Upper lobe of right lung (tissue), 1 donor: ENCODE measurements around the gene ALG12. TPM values are rescaled to one million over a fixed set of nuclear protein-coding genes. Genes with fewer than 3 reads are reported as not detected.

Source experiments
- ATAC-seq: fragments of 200-7000 bp; cut with Tn5 transposase; one replicate; pipeline ENCODE4 v1.9.1; 2020; ENCODE audit warnings: mild to moderate bottlenecking, moderate library complexity
- DNase-seq: peaks from one replicate; pipeline ENCODE4 v3.0.0-alpha.2; 2020
- H3K27ac ChIP-seq: fragments of 200-600 bp; one replicate; pipeline ENCODE4 v1.8.0; 2022
- H3K27me3 ChIP-seq: fragments of 200-600 bp; one replicate; pipeline ENCODE4 v1.8.0; 2022; ENCODE audit warnings: mild to moderate bottlenecking
- H3K36me3 ChIP-seq: fragments of 200-600 bp; one replicate; pipeline ENCODE4 v1.8.0; 2022
- H3K4me1 ChIP-seq: fragments of 200-600 bp; one replicate; pipeline ENCODE4 v1.8.0; 2022
- H3K4me3 ChIP-seq: fragments of 200-600 bp; one replicate; pipeline ENCODE4 v1.8.0; 2022; ENCODE audit warnings: mild to moderate bottlenecking
- H3K9me3 ChIP-seq: fragments of 200-600 bp; one replicate; pipeline ENCODE4 v1.8.0; 2022
- intact Hi-C: fragments of 100-400 bp; cut with DNase I; formaldehyde crosslinking; loops from one replicate; pipeline ENCODE4 v1.11.0; 2022
- total RNA-seq: library from RNA; stranded (reverse); fragmentation: NEBNext Ultra II Directional; extraction: Animal tissue kit (Norgen Biotek cat#: 25700); gene quantifications from one replicate; pipeline ENCODE4 v1.2.1, GENCODE V29; 2021
- TF ChIP-seq, protein P1 (sequence below): fragments of 200-600 bp; IDR thresholded peaks from one replicate; pipeline ENCODE4 v1.8.0; 2022; ENCODE audit warnings: antibody characterized with exemption
- donor health status: DM: no; HTN: yes; CAD: no; lungs with severe emphysema.

The ALG12 gene
- total RNA-seq, 1 donor from 2014 or later, result 28.1 TPM

DNA sequence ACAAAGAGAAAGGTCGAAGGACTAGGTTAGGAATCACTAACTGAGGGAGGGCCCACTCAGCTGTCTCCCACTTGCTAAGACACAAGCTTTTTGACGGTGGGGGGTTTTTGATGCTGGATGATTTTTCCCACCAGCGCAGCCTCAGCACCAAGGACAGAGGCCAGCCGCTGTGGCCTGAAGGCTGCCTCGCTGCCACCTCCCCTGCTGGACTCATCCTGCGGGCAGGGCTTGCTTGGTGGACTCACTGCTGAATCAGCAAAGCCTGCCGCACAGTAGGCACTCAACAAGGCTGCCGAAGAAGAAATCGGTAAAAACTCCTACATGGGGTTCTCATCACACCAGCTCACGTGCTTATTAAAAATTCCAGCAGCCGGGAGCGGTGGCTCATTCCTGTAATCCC lies 2.6 kb downstream of the ALG12 start:
- no peak for ATAC-seq
- Histone ChIP-seq H3K27ac (no peak overlapping the region), H3K27me3 (no peaks in the 10 kb centered on the region), H3K4me3 (no peak overlapping the region), H3K4me1 (peaks cover 18% of the 10 kb centered on the region), H3K9me3 (no peaks in the 10 kb centered on the region), H3K36me3 (peaks cover 27% of the 10 kb centered on the region)
- intact Hi-C loops, result no loop called here
- no peak for DNase-seq
- TF ChIP-seq, protein P1, sequence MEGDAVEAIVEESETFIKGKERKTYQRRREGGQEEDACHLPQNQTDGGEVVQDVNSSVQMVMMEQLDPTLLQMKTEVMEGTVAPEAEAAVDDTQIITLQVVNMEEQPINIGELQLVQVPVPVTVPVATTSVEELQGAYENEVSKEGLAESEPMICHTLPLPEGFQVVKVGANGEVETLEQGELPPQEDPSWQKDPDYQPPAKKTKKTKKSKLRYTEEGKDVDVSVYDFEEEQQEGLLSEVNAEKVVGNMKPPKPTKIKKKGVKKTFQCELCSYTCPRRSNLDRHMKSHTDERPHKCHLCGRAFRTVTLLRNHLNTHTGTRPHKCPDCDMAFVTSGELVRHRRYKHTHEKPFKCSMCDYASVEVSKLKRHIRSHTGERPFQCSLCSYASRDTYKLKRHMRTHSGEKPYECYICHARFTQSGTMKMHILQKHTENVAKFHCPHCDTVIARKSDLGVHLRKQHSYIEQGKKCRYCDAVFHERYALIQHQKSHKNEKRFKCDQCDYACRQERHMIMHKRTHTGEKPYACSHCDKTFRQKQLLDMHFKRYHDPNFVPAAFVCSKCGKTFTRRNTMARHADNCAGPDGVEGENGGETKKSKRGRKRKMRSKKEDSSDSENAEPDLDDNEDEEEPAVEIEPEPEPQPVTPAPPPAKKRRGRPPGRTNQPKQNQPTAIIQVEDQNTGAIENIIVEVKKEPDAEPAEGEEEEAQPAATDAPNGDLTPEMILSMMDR, result no peak

DNA sequence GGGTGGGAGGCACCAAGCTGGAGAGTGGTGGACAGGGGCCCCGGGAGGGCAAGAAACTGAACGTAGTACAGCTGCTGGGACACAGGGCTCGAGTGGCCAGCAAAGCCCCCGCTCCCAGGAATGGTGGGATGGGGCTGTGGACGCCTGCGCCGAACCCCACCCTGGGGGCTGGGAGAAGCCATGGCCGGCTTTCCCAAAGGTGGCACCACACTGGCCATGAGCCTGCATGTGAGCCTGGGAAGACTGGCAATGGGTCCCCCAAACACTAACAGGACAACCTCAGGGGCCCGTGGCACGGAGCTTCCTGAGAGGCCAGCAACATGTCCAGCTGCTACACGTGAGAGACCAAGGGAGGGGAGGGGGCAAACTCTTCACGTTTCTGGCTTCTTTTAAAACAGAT lies 4.0 kb downstream of the ALG12 start:
- Histone ChIP-seq H3K36me3 (peaks cover 29% of the 10 kb centered on the region), H3K4me1 (peaks cover 13% of the 10 kb centered on the region), H3K27me3 (no peaks in the 10 kb centered on the region), H3K27ac (no peak overlapping the region), H3K9me3 (no peaks in the 10 kb centered on the region), H3K4me3 (no peak overlapping the region)
- intact Hi-C loops, result no loop called here
- ATAC-seq (no peak), DNase-seq (no peak)
- TF ChIP-seq, protein P1, result no peak

DNA sequence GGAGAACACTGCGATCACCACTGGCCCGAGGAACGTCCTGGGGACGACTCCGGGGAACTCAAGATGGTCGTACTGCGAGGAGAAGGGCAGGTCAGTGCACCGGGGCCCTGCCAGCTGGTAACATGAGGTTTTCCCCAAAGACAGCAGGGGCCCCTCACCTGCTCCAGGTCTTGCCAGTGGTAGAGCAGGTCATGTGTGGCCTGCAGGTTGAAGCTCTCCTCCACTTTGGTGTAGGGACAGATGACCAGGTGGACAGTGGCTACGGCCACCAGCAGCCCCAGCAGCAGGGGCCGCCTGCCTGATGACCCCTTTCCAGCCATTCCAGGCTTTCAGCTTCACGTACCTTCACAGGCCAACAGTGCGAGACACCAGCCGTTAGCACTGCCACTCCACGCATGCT lies 4.8 kb downstream of the ALG12 start:
- intact Hi-C loops, result no loop called here
- H3K36me3 ChIP-seq, result peaks cover 37% of the 10 kb centered on the region
- ATAC-seq (no peak), DNase-seq (no peak)
- H3K9me3 ChIP-seq, result no peaks in the 10 kb centered on the region
- H3K4me1 ChIP-seq, result peaks cover 8% of the 10 kb centered on the region
- H3K27me3 ChIP-seq, result no peaks in the 10 kb centered on the region
- TF ChIP-seq, protein P1, result no peak
- H3K4me3 ChIP-seq, result no peak overlapping the region
- H3K27ac ChIP-seq, result no peak overlapping the region

DNA sequence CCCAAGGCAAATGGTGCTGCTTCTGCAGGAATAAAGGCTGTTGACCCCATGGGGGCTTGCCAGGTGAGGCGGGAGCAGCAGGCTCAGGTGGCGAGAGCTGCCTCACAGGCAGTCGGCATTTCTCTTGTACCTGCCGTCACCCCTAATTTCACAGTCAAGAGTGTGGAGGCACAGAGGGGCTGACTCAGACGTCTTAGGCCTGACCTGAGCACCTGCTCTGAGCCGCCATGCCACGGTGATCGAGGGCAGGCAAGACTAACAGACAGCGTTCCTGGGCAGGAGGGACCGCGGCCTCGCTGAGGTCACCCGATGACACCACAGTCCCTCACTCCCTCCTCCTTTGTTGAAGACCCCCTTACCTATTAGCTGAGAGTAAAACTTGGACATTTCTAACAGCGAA lies 5.2 kb downstream of the ALG12 start:
- no peak for DNase-seq
- Histone ChIP-seq H3K9me3 (no peaks in the 10 kb centered on the region), H3K4me3 (no peak overlapping the region), H3K27me3 (no peaks in the 10 kb centered on the region), H3K36me3 (peaks cover 41% of the 10 kb centered on the region), H3K27ac (no peak overlapping the region), H3K4me1 (peaks cover 8% of the 10 kb centered on the region)
- intact Hi-C loops, result no loop called here
- no peak for ATAC-seq
- TF ChIP-seq, protein P1, result no peak

- peaks cover 3% of the 10 kb centered on the region for H3K4me1 ChIP-seq
- H3K4me3 ChIP-seq, result no peak overlapping the region
- DNase-seq (no peak), ATAC-seq (no peak)
- H3K27ac ChIP-seq, result no peak overlapping the region
- no peaks in the 10 kb centered on the region for H3K27me3 ChIP-seq
- TF ChIP-seq, protein P1, result no peak
- intact Hi-C loops, result no loop called here
- no peaks in the 10 kb centered on the region for H3K9me3 ChIP-seq
- peaks cover 51% of the 10 kb centered on the region for H3K36me3 ChIP-seq
These were observed 6.2 kb downstream of the ALG12 start for GRCh38 chr22:49911881-49912625.
